Fibroblast of upper back skin (primary cell): ENCODE results near the gene TJP3.

Experiments
- DNase-seq: peaks from one replicate; pipeline ENCODE4 v3.0.0-alpha.2; 2013

TJP3 gene

DNA sequence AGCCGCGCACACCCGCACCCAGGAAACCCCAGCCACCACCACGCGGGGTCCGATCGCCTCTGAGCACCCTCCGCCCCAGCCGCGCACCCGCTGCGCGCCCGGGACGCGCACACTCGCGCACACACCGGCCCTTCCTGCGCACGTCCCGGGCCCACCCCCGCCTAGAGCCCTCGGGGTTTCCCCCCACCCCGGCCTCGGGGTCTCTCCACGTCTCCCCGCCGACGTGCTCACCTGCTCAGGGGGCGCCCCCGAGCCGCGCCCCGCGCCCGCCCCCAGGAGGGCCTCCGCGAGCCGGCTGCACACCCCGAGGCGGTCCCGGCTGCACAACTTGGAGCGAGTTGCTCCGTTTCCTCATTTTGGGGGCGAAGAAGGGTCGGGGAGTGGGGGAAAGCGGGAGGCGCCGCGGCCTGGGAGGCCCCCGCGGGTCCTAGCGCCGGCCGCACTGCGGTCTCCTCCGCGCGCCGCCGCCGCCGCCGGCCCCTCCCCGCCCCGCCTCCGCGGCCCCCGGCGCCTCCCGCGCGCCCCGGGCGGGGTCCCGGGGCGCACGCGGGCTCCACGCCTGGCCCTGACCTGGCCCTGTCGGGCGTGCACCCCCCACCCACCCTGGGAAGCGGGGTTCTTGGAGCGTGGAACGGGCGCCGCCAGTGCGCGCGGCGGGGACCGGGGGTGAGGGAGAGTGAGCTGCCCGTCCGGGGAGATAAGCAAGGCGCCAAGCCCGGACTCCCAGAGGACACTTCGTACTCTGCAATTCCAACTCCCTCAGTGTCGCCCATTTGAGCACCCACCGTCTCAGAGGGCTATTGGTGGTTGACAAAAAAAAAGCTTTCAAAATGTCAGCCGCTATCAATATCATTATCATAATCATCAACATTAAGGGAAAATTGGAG lies 78.0 kb downstream of the TJP3 start, which contains the start of gene MATK:
TSS of gene MATK (minus strand) at position 444 of the 887 bp plus-strand sequence. CDS start 1,246 bp downstream, outside the sequence.
- DNase-seq, result no peak

DNA sequence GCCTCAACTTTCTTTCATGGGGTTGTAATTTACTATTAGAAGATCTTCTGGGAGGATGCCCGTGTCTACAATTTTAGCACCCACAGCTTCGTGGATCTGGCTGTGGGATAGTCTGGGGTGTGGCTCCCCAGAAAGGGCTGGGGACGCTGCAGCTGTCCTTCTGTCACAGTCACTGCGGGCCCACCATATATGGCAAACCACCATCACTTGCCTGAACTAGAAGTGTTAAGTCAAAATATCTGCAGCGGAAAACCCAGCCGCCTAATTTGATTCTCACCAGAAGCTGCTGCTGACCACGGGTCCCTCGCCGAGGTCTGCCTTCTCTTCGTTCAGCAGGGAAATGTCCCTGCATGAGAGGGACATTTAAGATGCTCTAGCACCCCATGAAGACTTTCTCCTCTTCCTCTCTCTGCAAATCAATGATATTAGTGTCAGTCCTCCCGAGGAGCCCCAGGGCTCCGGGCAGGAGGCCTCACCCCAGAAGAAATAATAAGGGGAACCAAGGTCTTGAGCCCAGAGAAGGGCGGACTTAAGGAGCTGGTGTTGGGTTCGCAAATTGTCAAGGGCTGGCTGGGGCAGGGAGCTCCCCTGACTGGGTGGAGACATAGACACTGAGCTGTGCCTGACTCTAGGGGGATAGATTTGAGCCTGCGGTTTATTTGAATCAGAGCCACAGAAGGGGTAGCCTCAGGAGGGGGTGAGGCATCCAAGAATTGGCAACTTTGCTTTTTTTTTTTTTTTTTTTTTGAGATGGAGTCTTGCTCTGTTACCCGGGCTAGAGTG lies 81.0 kb downstream of the TJP3 start:
- DNase-seq, result no peak

DNA sequence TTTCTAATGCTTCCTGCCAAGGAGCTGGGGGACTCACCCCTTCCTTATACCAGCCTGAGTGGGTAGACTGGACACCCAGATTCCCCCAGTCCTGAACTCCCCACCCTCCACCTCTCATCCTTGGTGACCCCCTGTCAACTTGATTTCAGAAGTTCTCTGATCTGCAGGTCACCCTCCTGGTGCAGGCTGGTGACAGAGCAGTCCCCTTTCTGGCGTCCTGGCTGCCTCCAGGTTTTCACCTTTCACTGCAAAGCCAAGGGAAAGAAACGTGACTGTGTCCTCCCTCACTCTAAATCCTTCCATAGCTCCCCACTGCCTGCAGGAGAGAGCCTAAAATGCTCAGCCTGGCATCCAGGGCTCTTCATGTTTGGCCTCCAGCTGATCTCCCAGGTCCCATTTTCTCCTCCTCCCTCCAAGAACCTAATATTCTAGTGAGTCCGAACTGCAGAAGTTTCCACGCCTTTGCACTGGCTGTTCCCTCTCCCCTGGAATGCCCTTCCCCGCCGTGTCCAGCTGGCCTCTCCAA lies 82.1 kb downstream of the TJP3 start:
- DNase-seq, result no peak

DNA sequence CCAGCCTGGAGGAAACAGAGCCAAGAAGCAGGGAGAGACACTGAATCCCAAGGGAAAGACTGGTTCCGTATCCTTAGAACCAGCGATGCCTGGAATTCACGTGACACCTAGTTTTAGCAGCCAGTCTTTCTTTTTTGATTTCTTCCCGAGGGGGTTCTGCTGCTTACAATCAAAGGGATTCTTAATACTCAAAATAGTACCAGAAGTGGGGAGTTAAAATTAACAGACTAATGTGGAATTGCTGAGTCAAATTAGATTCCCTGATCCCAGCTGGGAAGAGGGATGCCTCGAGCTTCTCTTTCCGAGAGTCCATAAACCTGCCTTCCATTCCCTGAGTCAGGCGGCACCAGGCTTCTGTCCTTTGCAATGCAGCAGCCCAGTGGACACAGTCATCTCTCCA lies 82.8 kb downstream of the TJP3 start:
- DNase-seq, result no peak

DNA sequence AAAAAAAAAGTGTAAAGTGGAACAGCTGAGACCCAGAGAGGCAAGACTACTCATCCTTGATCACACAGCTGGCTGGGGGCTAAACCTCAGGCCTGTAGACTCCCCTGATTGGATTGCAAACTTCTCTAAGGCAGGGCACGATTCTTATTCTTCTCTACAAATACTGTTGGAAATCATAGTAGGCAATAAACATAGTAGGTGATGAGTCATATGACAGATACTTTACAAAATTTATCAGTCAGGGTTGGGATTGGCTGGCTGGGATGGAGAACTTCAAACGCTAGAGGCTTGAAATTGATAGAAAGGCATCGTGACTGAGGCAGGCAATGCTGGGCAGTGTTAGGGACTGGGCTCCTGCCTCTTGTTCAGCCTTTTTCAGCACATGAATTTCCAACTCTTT lies 83.9 kb downstream of the TJP3 start:
- DNase-seq, result no peak

DNA sequence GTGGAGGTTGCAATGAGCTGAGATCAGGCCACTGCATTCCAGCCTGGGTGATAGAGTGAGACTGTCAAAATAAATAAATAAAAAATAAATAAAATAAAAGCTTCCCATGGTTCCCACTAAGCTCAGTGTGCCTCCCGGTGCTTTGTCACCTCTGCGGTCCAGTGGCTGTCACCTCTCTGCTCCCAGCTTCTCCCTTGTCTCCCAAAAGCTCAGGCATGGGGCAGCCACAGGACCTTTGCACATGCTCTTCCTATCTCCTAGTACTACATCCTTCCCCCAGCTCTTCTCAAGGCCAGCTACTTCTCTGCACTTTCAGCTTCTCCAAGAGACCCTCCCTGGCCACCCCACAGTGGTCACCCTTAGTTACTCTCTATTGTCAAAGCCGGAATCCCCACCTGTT lies 85.6 kb downstream of the TJP3 start:
- DNase-seq, result no peak

DNA sequence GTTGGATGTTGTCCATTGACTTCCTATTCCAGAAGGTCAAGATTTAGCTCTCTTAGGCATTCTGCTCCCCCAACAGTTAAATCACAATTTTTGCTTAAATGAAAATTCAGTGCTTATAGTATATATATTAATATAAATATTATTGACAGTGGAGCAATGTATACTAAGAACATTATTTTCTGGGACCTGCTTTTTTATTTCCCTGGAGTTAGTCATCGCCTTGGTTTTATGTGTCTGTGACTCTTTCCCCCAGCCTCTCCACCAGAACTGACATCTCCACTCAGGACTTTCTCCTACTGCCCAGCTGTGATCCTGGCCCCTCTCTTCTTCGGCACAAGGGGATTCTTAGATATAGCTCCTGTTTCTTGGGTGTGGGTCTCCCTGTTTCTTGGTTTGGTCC lies 88.2 kb downstream of the TJP3 start:
- DNase-seq, result no peak

GRCh38 chr19:3798137-3798536 lies 90.0 kb downstream of the TJP3 start:
- no peak for DNase-seq
